NCI-H1092 treated with DMSO at 0.1 percent for 48 hours (cell line): Measurements from ENCODE around the gene MINK1.
"Not testable (repeated sequence)": the region's sequence is repeated elsewhere in the genome, so short reads cannot be mapped to it uniquely, and the experiment has no call there.

Experiments used
- DNase-seq: peaks from one replicate; lab custom pipeline; 2025; lab: John Stamatoyannopoulos, UW

MINK1 gene

GRCh38 chr17:4811471-4811870 is 21.7 kb upstream of the MINK1 start:
- DNase-seq: no peak

GRCh38 chr17:4812690-4813089 is 20.4 kb upstream of the MINK1 start:
- no peak for DNase-seq

- no peak for DNase-seq
Observed at GRCh38 chr17:4815043-4815675, 18.0 kb upstream of the MINK1 start.

- no peak for DNase-seq
Observed at GRCh38 chr17:4816826-4817225, 16.3 kb upstream of the MINK1 start.

GRCh38 chr17:4818276-4818675 is 14.9 kb upstream of the MINK1 start:
- no peak for DNase-seq

GRCh38 chr17:4822835-4823234 is 10.3 kb upstream of the MINK1 start:
- no peak for DNase-seq

GRCh38 chr17:4823373-4824089 is 9.6 kb upstream of the MINK1 start:
- DNase-seq: no peak

GRCh38 chr17:4827399-4827798 is 5.7 kb upstream of the MINK1 start:
- DNase-seq: no peak

GRCh38 chr17:4832829-4833177 is 337 bp upstream of the MINK1 start:
- DNase-seq: not testable (repeated sequence)

GRCh38 chr17:4833941-4834680 is 971 bp downstream of the MINK1 start:
- no peak for DNase-seq

GRCh38 chr17:4834681-4835020 is 1.5 kb downstream of the MINK1 start:
- DNase-seq: no peak

GRCh38 chr17:4836221-4836620 is 3.1 kb downstream of the MINK1 start:
- no peak for DNase-seq

- DNase-seq: no peak
Observed at GRCh38 chr17:4837471-4838308, 4.5 kb downstream of the MINK1 start.

GRCh38 chr17:4838309-4838785 is 5.2 kb downstream of the MINK1 start:
- no peak for DNase-seq

- no peak for DNase-seq
Observed at GRCh38 chr17:4839221-4839620, 6.1 kb downstream of the MINK1 start.

GRCh38 chr17:4839965-4840892 is 7.1 kb downstream of the MINK1 start:
- no peak for DNase-seq

GRCh38 chr17:4840893-4841242 is 7.7 kb downstream of the MINK1 start:
- no peak for DNase-seq

- DNase-seq: no peak
Observed at GRCh38 chr17:4842376-4842775, 9.2 kb downstream of the MINK1 start.

GRCh38 chr17:4843321-4844000 is 10.3 kb downstream of the MINK1 start:
- DNase-seq: no peak

GRCh38 chr17:4845118-4845517 is 12.0 kb downstream of the MINK1 start:
- DNase-seq: no peak
